Glutamatergic neuron (in vitro differentiated cells): ENCODE results near the gene FAM8A1. TPM values are rescaled to one million over a fixed set of nuclear protein-coding genes. Genes with fewer than 3 reads are reported as not detected.

Experiments used
- DNase-seq: peaks from one replicate; pipeline ENCODE4 v3.0.0; 2022
- H3K27ac Mint-ChIP-seq: one replicate; pipeline ENCODE4 v1.8.0; 2020; ENCODE audit warnings: mild to moderate bottlenecking, mixed read lengths, inconsistent platforms; ENCODE audit not compliant: unreplicated experiment
- H3K27me3 Mint-ChIP-seq: one replicate; pipeline ENCODE4 v1.8.0; 2020; ENCODE audit warnings: mild to moderate bottlenecking, moderate library complexity, mixed read lengths, inconsistent platforms; ENCODE audit not compliant: unreplicated experiment
- H3K36me3 Mint-ChIP-seq: one replicate; pipeline ENCODE4 v1.8.0; 2020; ENCODE audit warnings: mild to moderate bottlenecking, mixed read lengths, inconsistent platforms; ENCODE audit not compliant: unreplicated experiment
- H3K4me1 Mint-ChIP-seq: one replicate; pipeline ENCODE4 v1.8.0; 2020; ENCODE audit warnings: mild to moderate bottlenecking, low read depth, mixed read lengths, inconsistent platforms; ENCODE audit not compliant: unreplicated experiment
- H3K4me3 Mint-ChIP-seq: one replicate; pipeline ENCODE4 v1.8.0; 2020; ENCODE audit warnings: mild to moderate bottlenecking, mixed read lengths, inconsistent platforms; ENCODE audit not compliant: unreplicated experiment
- H3K9me3 Mint-ChIP-seq: one replicate; pipeline ENCODE4 v1.8.0; 2020; ENCODE audit warnings: mild to moderate bottlenecking, moderate library complexity, mixed read lengths, inconsistent platforms; ENCODE audit not compliant: unreplicated experiment
- CTCF ChIP-seq: fragments of 200-600 bp; sonication (generic); IDR thresholded peaks from one replicate; pipeline ENCODE4 v1.5.0; 2021; ENCODE audit not compliant: partially characterized antibody, unreplicated experiment
- total RNA-seq: library from RNA; stranded (reverse); fragmentation: NEBNext Ultra II Directional; extraction: Animal tissue kit (Norgen Biotek cat#: 25700); gene quantifications from one replicate; pipeline ENCODE4 v1.2.1, GENCODE V29; 2021; ENCODE audit not compliant: unreplicated experiment

Gene FAM8A1
- total RNA-seq, 1 donor from 2014 or later, result 16.5 TPM

- DNase-seq, result no peak
- Mint-ChIP-seq H3K4me1 (no peaks in the 10 kb centered on the region), H3K4me3 (no peak overlapping the region), H3K36me3 (no peaks in the 10 kb centered on the region), H3K9me3 (peaks cover 1% of the 10 kb centered on the region), H3K27ac (no peak overlapping the region), H3K27me3 (no peaks in the 10 kb centered on the region)
- no peak for TF ChIP-seq CTCF
Observed at GRCh38 chr6:17656092-17656491, 56.0 kb downstream of the FAM8A1 start.

- no peak overlapping the region for H3K27ac Mint-ChIP-seq
Observed at GRCh38 chr6:17656644-17657043, 56.5 kb downstream of the FAM8A1 start.

More at GRCh38 chr6:17656644-17657043, 56.5 kb downstream of the FAM8A1 start:
- no peak overlapping the region for H3K4me3 Mint-ChIP-seq
- H3K27me3 Mint-ChIP-seq, result no peaks in the 10 kb centered on the region
- no peak for TF ChIP-seq CTCF
- H3K36me3 Mint-ChIP-seq, result no peaks in the 10 kb centered on the region
- H3K9me3 Mint-ChIP-seq, result peaks cover 1% of the 10 kb centered on the region
- no peak for DNase-seq
- H3K4me1 Mint-ChIP-seq, result no peaks in the 10 kb centered on the region

Other genes with a start within 250 kb of the FAM8A1 start
- gene CAP2, start 206.7 kb upstream of the FAM8A1 start, total RNA-seq, result 24.4 TPM
- 34.2 TPM for gene NUP153, start 106.6 kb downstream of the FAM8A1 start, total RNA-seq